AG09309 (cell line): Measurements from ENCODE around the gene CBX6.

ENCODE experiments used
- DNase-seq: peaks from one replicate; pipeline ENCODE4 v3.0.0-alpha.2; 2010; ENCODE audit warnings: low read depth
- H3K4me3 ChIP-seq: 2 replicates; pipeline ENCODE4 v1.5.1; 2011; ENCODE audit warnings: mild to moderate bottlenecking, low read depth, low read length, moderate library complexity; ENCODE audit not compliant: control insufficient read depth
- TF ChIP-seq, protein P1 (sequence below): IDR thresholded peaks from 2 replicates; pipeline ENCODE4 v1.5.1; 2011; ENCODE audit warnings: mild to moderate bottlenecking, low read depth, low read length, inconsistent platforms; ENCODE audit not compliant: insufficient read depth, control insufficient read depth; ENCODE audit errors: missing control alignments

CBX6 gene

GRCh38 chr22:38866024-38866398 is 6.0 kb downstream of the CBX6 start:
- TF ChIP-seq, protein P1, sequence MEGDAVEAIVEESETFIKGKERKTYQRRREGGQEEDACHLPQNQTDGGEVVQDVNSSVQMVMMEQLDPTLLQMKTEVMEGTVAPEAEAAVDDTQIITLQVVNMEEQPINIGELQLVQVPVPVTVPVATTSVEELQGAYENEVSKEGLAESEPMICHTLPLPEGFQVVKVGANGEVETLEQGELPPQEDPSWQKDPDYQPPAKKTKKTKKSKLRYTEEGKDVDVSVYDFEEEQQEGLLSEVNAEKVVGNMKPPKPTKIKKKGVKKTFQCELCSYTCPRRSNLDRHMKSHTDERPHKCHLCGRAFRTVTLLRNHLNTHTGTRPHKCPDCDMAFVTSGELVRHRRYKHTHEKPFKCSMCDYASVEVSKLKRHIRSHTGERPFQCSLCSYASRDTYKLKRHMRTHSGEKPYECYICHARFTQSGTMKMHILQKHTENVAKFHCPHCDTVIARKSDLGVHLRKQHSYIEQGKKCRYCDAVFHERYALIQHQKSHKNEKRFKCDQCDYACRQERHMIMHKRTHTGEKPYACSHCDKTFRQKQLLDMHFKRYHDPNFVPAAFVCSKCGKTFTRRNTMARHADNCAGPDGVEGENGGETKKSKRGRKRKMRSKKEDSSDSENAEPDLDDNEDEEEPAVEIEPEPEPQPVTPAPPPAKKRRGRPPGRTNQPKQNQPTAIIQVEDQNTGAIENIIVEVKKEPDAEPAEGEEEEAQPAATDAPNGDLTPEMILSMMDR: no peak
- no peak for DNase-seq
- H3K4me3 ChIP-seq: no peak overlapping the region

GRCh38 chr22:38865201-38866023 is 6.6 kb downstream of the CBX6 start:
- no peak overlapping the region for H3K4me3 ChIP-seq
- TF ChIP-seq, protein P1: no peak
- no peak for DNase-seq

- H3K4me3 ChIP-seq: no peak overlapping the region
- TF ChIP-seq, protein P1: no peak
- no peak for DNase-seq
Measured at GRCh38 chr22:38864361-38865191, 7.4 kb downstream of the CBX6 start.

GRCh38 chr22:38863531-38864131 is 8.4 kb downstream of the CBX6 start:
- no peak for DNase-seq
- TF ChIP-seq, protein P1: no peak
- H3K4me3 ChIP-seq: no peak overlapping the region

GRCh38 chr22:38862375-38863329 is 9.4 kb downstream of the CBX6 start:
- TF ChIP-seq, protein P1: no peak
- H3K4me3 ChIP-seq: no peak overlapping the region
- no peak for DNase-seq
